ENCODE results near the gene DPP10.

DPP10 gene

DNA sequence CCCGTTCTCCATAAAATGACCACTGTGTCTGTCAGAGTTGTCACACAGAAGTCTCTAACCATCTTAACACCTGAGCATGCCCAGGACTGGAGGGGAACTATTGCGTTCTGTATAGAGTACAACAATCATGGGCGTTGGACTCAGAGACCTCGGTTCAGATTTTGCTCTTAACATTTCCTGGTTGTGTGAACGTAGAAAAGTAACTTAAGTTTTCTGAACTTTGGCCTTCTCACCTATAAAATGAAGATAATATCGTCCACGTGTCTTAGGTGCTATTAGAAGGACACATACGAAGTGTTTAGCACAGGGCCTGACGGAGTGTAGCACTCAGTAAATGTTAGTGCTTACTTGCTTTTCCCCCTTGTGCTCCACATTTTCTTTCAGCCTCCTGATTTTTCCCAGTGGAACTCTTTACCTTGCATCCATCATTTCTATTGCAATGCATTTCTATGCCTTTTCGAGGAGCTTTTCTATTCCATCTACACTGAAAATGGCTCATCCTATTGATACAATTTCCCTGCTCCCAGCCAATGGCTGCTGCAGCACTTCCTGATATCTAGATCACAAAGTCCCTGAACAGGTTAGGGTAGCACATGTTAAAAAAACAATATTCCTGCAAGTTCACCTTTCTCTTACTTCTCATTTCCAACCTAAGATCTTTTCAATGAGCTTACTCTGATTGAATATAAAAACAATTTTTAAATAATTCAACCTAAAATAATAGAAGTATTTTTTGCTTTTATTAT lies 22.7 kb downstream of the DPP10 start:
- TF ChIP-seq CTCF (conservative IDR thresholded peaks at IDR 0.05; ENCODE audit: control insufficient read depth, insufficient read depth, low read depth, low read length): no peak

DNA sequence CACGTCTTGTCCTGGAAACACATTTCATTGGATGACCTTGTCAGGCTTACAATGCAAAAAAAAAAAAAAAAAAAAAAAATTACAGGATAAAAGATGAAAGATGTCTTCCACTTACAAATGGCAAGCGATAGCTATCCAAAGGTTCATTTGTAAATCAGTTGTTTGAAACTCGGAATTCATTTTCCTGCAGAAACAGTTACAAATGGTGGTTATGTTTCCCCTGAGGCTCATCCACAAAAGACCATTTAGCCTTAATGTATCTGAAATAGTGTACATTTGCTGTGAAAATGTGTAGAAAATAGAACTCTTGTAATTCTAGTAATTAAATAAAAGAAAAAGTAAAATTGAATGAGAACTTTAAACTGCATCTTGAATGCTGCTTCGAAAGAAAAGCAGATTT lies 25.9 kb downstream of the DPP10 start:
- no peak for DNase-seq (ENCODE audit: low read depth)
- no peak overlapping the region for H3K4me3 ChIP-seq (ENCODE audit: control insufficient read depth, low read depth, low read length)
- TF ChIP-seq CTCF (conservative IDR thresholded peaks at IDR 0.05; ENCODE audit: control insufficient read depth, insufficient read depth, low read depth, low read length): no peak

More for the DNA sequence above, 22.7 kb downstream of the DPP10 start:
- no peak overlapping the region for H3K4me3 ChIP-seq (ENCODE audit: control insufficient read depth, low read depth, low read length)
- DNase-seq (ENCODE audit: low read depth): no peak

GRCh38 chr2:114472246-114472645 lies 29.8 kb downstream of the DPP10 start:
- TF ChIP-seq CTCF (conservative IDR thresholded peaks at IDR 0.05; ENCODE audit: control insufficient read depth, insufficient read depth, low read depth, low read length): no peak
- no peak for DNase-seq (ENCODE audit: low read depth)
- no peak overlapping the region for H3K4me3 ChIP-seq (ENCODE audit: control insufficient read depth, low read depth, low read length)

DNA sequence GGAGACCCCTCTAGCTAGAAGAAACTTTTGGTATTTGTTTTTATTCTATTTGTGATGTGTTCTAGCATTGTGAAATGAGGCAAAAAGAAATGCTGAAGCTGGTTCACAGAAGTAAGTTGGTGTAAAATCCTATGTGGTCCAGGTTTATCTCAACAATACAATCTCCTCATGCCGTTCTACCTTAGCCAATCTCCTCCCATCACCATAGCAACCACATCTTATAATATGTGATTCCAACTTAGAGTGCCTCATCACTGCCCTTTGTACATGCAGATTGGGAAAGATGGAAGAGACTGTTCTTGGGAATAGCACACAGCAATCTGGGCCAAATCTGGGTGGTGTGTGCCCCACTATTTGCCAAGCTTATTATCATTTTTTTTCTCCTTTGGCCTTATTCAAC lies 30.3 kb downstream of the DPP10 start:
- no peak for DNase-seq (ENCODE audit: low read depth)
- H3K4me3 ChIP-seq (ENCODE audit: control insufficient read depth, low read depth, low read length): no peak overlapping the region
- no peak for TF ChIP-seq CTCF (conservative IDR thresholded peaks at IDR 0.05; ENCODE audit: control insufficient read depth, insufficient read depth, low read depth, low read length)

- H3K4me3 ChIP-seq (ENCODE audit: control insufficient read depth, low read depth, low read length): no peak overlapping the region
- DNase-seq (ENCODE audit: low read depth): no peak
- TF ChIP-seq CTCF (conservative IDR thresholded peaks at IDR 0.05; ENCODE audit: control insufficient read depth, insufficient read depth, low read depth, low read length): no peak
Measured at GRCh38 chr2:114488841-114489530, 46.5 kb downstream of the DPP10 start.

GRCh38 chr2:114495046-114495445 lies 52.6 kb downstream of the DPP10 start:
- no peak overlapping the region for H3K4me3 ChIP-seq (ENCODE audit: control insufficient read depth, low read depth, low read length)
- no peak for DNase-seq (ENCODE audit: low read depth)
- TF ChIP-seq CTCF (conservative IDR thresholded peaks at IDR 0.05; ENCODE audit: control insufficient read depth, insufficient read depth, low read depth, low read length): no peak

Data from fibroblast of mammary gland (primary cell).